Right lung (tissue), 5 donors: ENCODE results near the gene TBC1D7. TPM values are rescaled to one million over a fixed set of nuclear protein-coding genes. Genes with fewer than 3 reads are reported as not detected.

Experiments
- DNase-seq, 2 donors: peaks; one replicate each; pipeline ENCODE4 v3.0.0-alpha.2; 2013
- polyA plus RNA-seq, 5 donors: library from polyadenylated mRNA; unstranded; fragments of 120-200 nt; gene quantifications; one replicate each; pipeline versions ENCODE4 v1.2.1 to v1.2.3, GENCODE V29; 2013; ENCODE audit warnings: inconsistent platforms in 1 of 5, low replicate concordance in 1 of 5; ENCODE audit not compliant: insufficient read length in 5 of 5, insufficient read depth in 1 of 5

The TBC1D7 gene
- polyA plus RNA-seq, 5 donors: 23.2 to 40.4 (median 33.7) TPM

- no peak for DNase-seq
Measured at GRCh38 chr6:13358511-13358910, 30.2 kb upstream of the TBC1D7 start.

GRCh38 chr6:13357551-13358075, 29.3 kb upstream of the TBC1D7 start:
- DNase-seq: no peak

- no peak for DNase-seq
Measured at GRCh38 chr6:13355999-13356785, 27.9 kb upstream of the TBC1D7 start.

- DNase-seq: no peak
Measured at GRCh38 chr6:13355043-13355945, 27.0 kb upstream of the TBC1D7 start.

GRCh38 chr6:13354331-13355042, 26.1 kb upstream of the TBC1D7 start:
- no peak for DNase-seq

GRCh38 chr6:13352165-13352564, 23.8 kb upstream of the TBC1D7 start:
- DNase-seq: no peak

- no peak for DNase-seq
Measured at GRCh38 chr6:13351271-13351670, 22.9 kb upstream of the TBC1D7 start.

- DNase-seq: no peak
Measured at GRCh38 chr6:13349811-13350506, 21.6 kb upstream of the TBC1D7 start.

- no peak for DNase-seq
Measured at GRCh38 chr6:13348334-13349113, 20.2 kb upstream of the TBC1D7 start.

- DNase-seq: no peak
Measured at GRCh38 chr6:13346245-13346644, 17.9 kb upstream of the TBC1D7 start.

- DNase-seq: no peak
Measured at GRCh38 chr6:13342414-13343019, 14.2 kb upstream of the TBC1D7 start.

- DNase-seq: no peak
Measured at GRCh38 chr6:13339863-13340630, 11.7 kb upstream of the TBC1D7 start.

GRCh38 chr6:13338038-13338437, 9.7 kb upstream of the TBC1D7 start:
- no peak for DNase-seq

GRCh38 chr6:13336553-13336952, 8.2 kb upstream of the TBC1D7 start:
- peak; percentile 52 to 73 for DNase-seq

- DNase-seq: no peak
Measured at GRCh38 chr6:13334953-13335352, 6.6 kb upstream of the TBC1D7 start.

GRCh38 chr6:13332349-13332706, 4.0 kb upstream of the TBC1D7 start:
- DNase-seq: no peak

GRCh38 chr6:13331516-13332348, 3.4 kb upstream of the TBC1D7 start:
- DNase-seq: no peak

GRCh38 chr6:13328875-13329183, 492 bp upstream of the TBC1D7 start:
- DNase-seq: no peak

GRCh38 chr6:13327691-13328075, 654 bp downstream of the TBC1D7 start:
- no peak for DNase-seq
